GM23248 (cell line): Measurements from ENCODE around the gene SBK3. TPM values are rescaled to one million over a fixed set of nuclear protein-coding genes. Genes with fewer than 3 reads are reported as not detected.

Experiments used
- DNase-seq: peaks from one replicate; pipeline ENCODE4 v3.0.0-alpha.2; 2015
- H2AFZ ChIP-seq: fragments of 200-600 bp; sonication (generic); 2 replicates; pipeline ENCODE4 v1.6.1; 2016; ENCODE audit warnings: antibody characterized with exemption
- H3F3A ChIP-seq: fragments of 200-600 bp; sonication (generic); 2 replicates; pipeline ENCODE4 v1.6.1; 2016; ENCODE audit warnings: mild to moderate bottlenecking, antibody characterized with exemption, mixed run types; ENCODE audit not compliant: insufficient read depth
- H3K27ac ChIP-seq: fragments of 200-600 bp; sonication (generic); 2 replicates; pipeline ENCODE4 v1.5.1; 2016; ENCODE audit warnings: mild to moderate bottlenecking
- H3K27me3 ChIP-seq: fragments of 200-600 bp; sonication (generic); replicated peaks from 2 replicates; pipeline ENCODE4 v1.6.1; 2016; ENCODE audit warnings: mild to moderate bottlenecking; ENCODE audit not compliant: insufficient read depth
- H3K36me3 ChIP-seq: fragments of 200-600 bp; sonication (generic); 2 replicates; pipeline ENCODE4 v1.6.1; 2016; ENCODE audit warnings: low read depth, mild to moderate bottlenecking
- H3K4me1 ChIP-seq: fragments of 200-600 bp; sonication (generic); 2 replicates; pipeline ENCODE4 v1.6.1; 2016; ENCODE audit warnings: mild to moderate bottlenecking; ENCODE audit not compliant: insufficient read depth
- H3K4me2 ChIP-seq: fragments of 200-600 bp; sonication (generic); one replicate; pipeline ENCODE4 v1.6.1; 2016; ENCODE audit warnings: mild to moderate bottlenecking; ENCODE audit not compliant: unreplicated experiment
- H3K4me3 ChIP-seq: fragments of 200-600 bp; sonication (generic); 2 replicates; pipeline ENCODE4 v1.5.1; 2016; ENCODE audit warnings: mild to moderate bottlenecking
- H3K79me2 ChIP-seq: fragments of 200-600 bp; sonication (generic); 2 replicates; pipeline ENCODE4 v1.6.1; 2016; ENCODE audit warnings: mild to moderate bottlenecking; ENCODE audit not compliant: insufficient read depth
- H3K9ac ChIP-seq: fragments of 200-600 bp; sonication (generic); 2 replicates; pipeline ENCODE4 v1.6.1; 2016; ENCODE audit warnings: mild to moderate bottlenecking
- H3K9me2 ChIP-seq: fragments of 200-600 bp; sonication (generic); 2 replicates; pipeline ENCODE4 v1.6.1; 2016; ENCODE audit warnings: mixed run types, mild to moderate bottlenecking, moderate library complexity; ENCODE audit not compliant: insufficient read depth
- H3K9me3 ChIP-seq: fragments of 200-600 bp; sonication (generic); one replicate; pipeline ENCODE4 v1.6.1; 2017; ENCODE audit warnings: low read depth
- H4K20me1 ChIP-seq: fragments of 200-600 bp; sonication (generic); 2 replicates; pipeline ENCODE4 v1.6.0; 2016; ENCODE audit not compliant: insufficient read depth
- EZH2 ChIP-seq: fragments of 200-600 bp; sonication (generic); IDR thresholded peaks from 2 replicates; pipeline ENCODE4 v1.6.1; 2018; ENCODE audit warnings: antibody characterized with exemption, mild to moderate bottlenecking; ENCODE audit not compliant: insufficient read depth, poor library complexity, severe bottlenecking
- EZH2phosphoT487 ChIP-seq: fragments of 200-600 bp; sonication (generic); IDR thresholded peaks from 2 replicates; pipeline ENCODE4 v1.6.1; 2018; ENCODE audit warnings: antibody characterized with exemption, moderate library complexity, mild to moderate bottlenecking, low read depth; ENCODE audit not compliant: insufficient read depth
- WGBS, 2 experiments: methylation state at CpG; one replicate each; pipeline ENCODE4 v1.1.6; 2015 to 2017; ENCODE audit warnings: low lambda C conversion rate in 2 of 2, low coverage in 1 of 2; ENCODE audit errors: missing lambda C conversion rate in 2 of 2; 5-methylcytosine and 5-hydroxymethylcytosine counted together
- in situ Hi-C: fragments of 300-500 bp; cut with MboI; formaldehyde crosslinking; loops from 2 replicates; pipeline ENCODE4 v1.15.0; 2020
- polyA plus RNA-seq: library from polyadenylated mRNA; unstranded; fragments of >200 nt; fragmentation: Nextera tagmentation; extraction: Ambion mirVana; gene quantifications from 2 replicates; pipeline ENCODE4 v1.2.1, GENCODE V29; 2016
- total RNA-seq: library from RNA; depleted of rRNA; stranded (reverse); fragments of >200 nt; shearing (Covaris generic); gene quantifications from 2 replicates; pipeline ENCODE4 v1.2.3, GENCODE V29; 2014

Gene SBK3
- total and polyA plus RNA-seq, 2 experiments from 2014 or later, result not detected

GRCh38 chr19:55537741-55538111 is 7.6 kb downstream of the SBK3 start:
- no peak overlapping the region for H3K9ac ChIP-seq
- TF ChIP-seq EZH2 (no peak), EZH2phosphoT487 (no peak)
- H3K79me2 ChIP-seq, result no peaks in the 10 kb centered on the region
- no peaks in the 10 kb centered on the region for H3K9me3 ChIP-seq
- no peaks in the 10 kb centered on the region for H3K27me3 ChIP-seq
- no peak overlapping the region for H2AFZ ChIP-seq
- no peaks in the 10 kb centered on the region for H3K4me1 ChIP-seq
- WGBS, 2 experiments, result 53% methylated on average over 3 to 5 of the region's 5 CpGs
- no peaks in the 10 kb centered on the region for H3K9me2 ChIP-seq
- no peaks in the 10 kb centered on the region for H3K36me3 ChIP-seq
- no peak overlapping the region for H3K4me2 ChIP-seq
- no peaks in the 10 kb centered on the region for H4K20me1 ChIP-seq
- H3K4me3 ChIP-seq, result no peak overlapping the region
- in situ Hi-C loops, result no loop called here
- peak; percentile 45 for DNase-seq
- no peak overlapping the region for H3K27ac ChIP-seq
- no peaks in the 10 kb centered on the region for H3F3A ChIP-seq

DNA sequence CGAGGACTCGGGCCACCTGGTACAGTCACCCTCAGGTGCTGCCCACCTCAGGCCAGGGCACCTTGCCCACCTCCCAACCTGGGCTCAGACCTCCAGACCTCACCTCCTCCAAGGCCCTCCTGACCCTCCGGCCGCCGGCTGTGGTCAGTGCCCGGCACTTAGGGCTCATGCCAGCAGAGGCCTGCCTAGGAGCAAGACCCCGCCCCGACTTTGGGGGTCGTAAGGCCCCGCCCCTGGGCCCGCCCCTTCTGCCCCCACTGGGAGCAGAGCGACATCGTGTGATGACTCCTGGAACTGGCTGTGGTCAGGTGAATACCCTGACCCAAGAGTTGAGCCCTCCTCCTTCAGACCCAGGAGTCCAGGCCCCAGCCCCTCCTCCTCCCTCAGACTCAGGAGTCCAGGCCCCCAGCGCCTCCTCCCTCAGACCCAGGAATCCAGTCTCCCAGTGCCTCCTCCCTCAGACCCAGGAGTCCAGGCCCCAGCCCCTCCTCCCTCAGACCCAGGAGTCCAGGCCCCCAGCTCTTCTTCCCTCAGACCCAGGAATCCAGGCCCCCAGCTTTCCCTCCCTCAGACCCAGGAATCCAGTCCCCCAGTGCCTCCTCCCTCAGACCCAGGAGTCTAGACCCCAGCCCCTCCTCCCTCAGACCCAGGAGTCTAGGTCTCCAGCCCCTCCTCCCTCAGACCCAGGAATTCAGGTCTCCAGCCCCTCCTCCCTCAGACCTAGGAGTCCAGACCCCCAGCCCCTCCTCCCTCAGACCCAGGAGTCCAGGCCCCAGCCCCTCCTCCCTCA is 8.2 kb downstream of the SBK3 start, which contains the start of gene SBK2:
SBK2 (minus strand) TSS at position 183 of the 790 bp plus-strand sequence. CDS start 839 bp downstream, outside the sequence.
- in situ Hi-C loops, result no loop called here
- no peak for TF ChIP-seq EZH2phosphoT487
- TF ChIP-seq EZH2, result no peak
- no peaks in the 10 kb centered on the region for H3K36me3 ChIP-seq
- H3K27me3 ChIP-seq, result no peaks in the 10 kb centered on the region
- WGBS, 2 experiments, result 20 to 24% methylated on average over 9 to 14 of the region's 14 CpGs
- H3K9me3 ChIP-seq, result no peaks in the 10 kb centered on the region
- H3K79me2 ChIP-seq, result no peaks in the 10 kb centered on the region
- H3K4me1 ChIP-seq, result no peaks in the 10 kb centered on the region
- no peak within 1 kb of the TSS for H3K27ac ChIP-seq
- H3K4me2 ChIP-seq, result no peak within 1 kb of the TSS
- no peaks in the 10 kb centered on the region for H3K9me2 ChIP-seq
- H2AFZ ChIP-seq, result no peak within 1 kb of the TSS
- no peak within 1 kb of the TSS for H3K4me3 ChIP-seq
- no peak for DNase-seq
- no peaks in the 10 kb centered on the region for H3F3A ChIP-seq
- H4K20me1 ChIP-seq, result no peaks in the 10 kb centered on the region
- no peak within 1 kb of the TSS for H3K9ac ChIP-seq

DNA sequence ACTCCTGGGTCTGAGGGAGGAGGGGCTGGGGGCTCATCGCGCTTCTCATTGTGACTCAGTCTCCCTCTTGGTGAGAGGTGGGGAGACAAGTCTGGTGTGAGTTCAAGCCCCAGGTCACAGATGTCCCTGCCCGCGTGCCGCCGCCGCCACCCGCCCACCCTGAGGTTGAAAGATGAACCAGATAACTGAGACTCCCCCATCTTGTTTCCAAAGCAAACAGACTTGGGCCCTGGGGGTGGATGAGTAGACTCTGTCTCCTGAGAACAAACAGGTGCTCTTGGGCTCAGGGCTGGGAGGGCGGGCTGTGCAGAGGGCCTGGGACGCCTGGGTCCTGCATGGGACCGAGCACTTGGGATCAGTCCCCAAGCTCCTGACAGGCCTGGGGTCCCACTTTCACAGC is 9.0 kb downstream of the SBK3 start:
- Histone ChIP-seq H3K79me2 (no peaks in the 10 kb centered on the region), H3K4me1 (no peaks in the 10 kb centered on the region), H3K36me3 (no peaks in the 10 kb centered on the region), H3K27ac (no peak overlapping the region), H3K27me3 (no peaks in the 10 kb centered on the region), H3F3A (no peaks in the 10 kb centered on the region), H3K4me2 (no peak overlapping the region), H3K4me3 (no peak overlapping the region), H3K9ac (no peak overlapping the region), H4K20me1 (no peaks in the 10 kb centered on the region), H2AFZ (no peak overlapping the region), H3K9me2 (no peaks in the 10 kb centered on the region), H3K9me3 (no peaks in the 10 kb centered on the region)
- TF ChIP-seq EZH2, result no peak
- no peak for TF ChIP-seq EZH2phosphoT487
- 89 to 100% methylated on average over 1 to 11 of the region's 11 CpGs for WGBS, 2 experiments
- DNase-seq, result no peak
- in situ Hi-C loops, result no loop called here

DNA sequence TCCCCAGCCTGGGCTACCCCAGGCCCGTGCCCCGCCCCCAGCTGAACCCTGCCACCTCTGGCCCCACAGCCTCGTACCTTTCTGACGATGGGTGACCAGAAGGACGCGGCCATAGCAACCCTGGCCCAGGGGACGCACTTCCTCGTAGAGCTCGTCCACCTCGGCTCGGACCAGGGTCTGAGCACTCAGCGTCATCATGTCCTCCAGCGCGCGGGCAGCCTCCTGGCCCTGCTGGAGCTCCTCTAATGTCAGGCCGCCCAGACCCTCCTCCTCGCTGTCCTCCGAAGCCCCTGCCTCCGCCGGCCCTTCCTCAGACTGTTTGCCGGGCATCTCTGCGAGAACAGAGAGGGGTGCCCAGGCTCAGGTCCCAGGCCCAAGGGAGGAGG is 9.4 kb downstream of the SBK3 start:
- in situ Hi-C loops, result no loop called here
- Histone ChIP-seq H3K27ac (no peak overlapping the region), H3K79me2 (no peaks in the 10 kb centered on the region), H3K4me3 (no peak overlapping the region), H3K27me3 (no peaks in the 10 kb centered on the region), H3K9me3 (no peaks in the 10 kb centered on the region), H2AFZ (no peak overlapping the region), H3K4me2 (no peak overlapping the region), H3F3A (no peaks in the 10 kb centered on the region), H3K9me2 (no peaks in the 10 kb centered on the region), H3K9ac (no peak overlapping the region), H3K4me1 (no peaks in the 10 kb centered on the region), H4K20me1 (no peaks in the 10 kb centered on the region), H3K36me3 (no peaks in the 10 kb centered on the region)
- TF ChIP-seq EZH2phosphoT487, result no peak
- TF ChIP-seq EZH2, result no peak
- 82 to 86% methylated on average over 19 to 22 of the region's 22 CpGs for WGBS, 2 experiments
- DNase-seq, result no peak
